Mesodermal cell (in vitro differentiated cells): ENCODE results near the gene S100A1.

Experiments used
- H3K27ac ChIP-seq: 2 replicates; pipeline ENCODE4 v1.7.0; 2013; ENCODE audit warnings: mild to moderate bottlenecking, low read depth, low read length, moderate library complexity; ENCODE audit not compliant: severe bottlenecking
- H3K36me3 ChIP-seq: 2 replicates; pipeline ENCODE4 v1.7.1; 2013; ENCODE audit warnings: mild to moderate bottlenecking, low read length, moderate library complexity; ENCODE audit not compliant: control insufficient read depth, insufficient read depth
- H3K4me1 ChIP-seq: one replicate; pipeline ENCODE4 v1.7.1; 2013; ENCODE audit warnings: mild to moderate bottlenecking, low read length; ENCODE audit not compliant: insufficient read depth, control insufficient read depth, poor library complexity, severe bottlenecking
- H3K4me3 ChIP-seq: 2 replicates; pipeline ENCODE4 v1.7.0; 2013; ENCODE audit warnings: low read length, control low read depth, mild to moderate bottlenecking; ENCODE audit not compliant: insufficient read depth, poor library complexity, severe bottlenecking; ENCODE audit errors: extremely low read depth
- H3K9me3 ChIP-seq: 2 replicates; pipeline ENCODE4 v1.7.1; 2013; ENCODE audit warnings: mild to moderate bottlenecking, low read length, moderate library complexity; ENCODE audit not compliant: control insufficient read depth
- WGBS, 2 experiments: methylation state at CpG; one replicate each; pipeline ENCODE4 v1.1.5; 2013; ENCODE audit warnings: missing lambda C conversion rate in 2 of 2; ENCODE audit not compliant: insufficient coverage in 2 of 2; 5-methylcytosine and 5-hydroxymethylcytosine counted together

S100A1 gene

GRCh38 chr1:153616917-153617311 lies 11.3 kb upstream of the S100A1 start:
- Histone ChIP-seq H3K27ac (no peak overlapping the region), H3K36me3 (peaks cover 36% of the 10 kb centered on the region), H3K4me1 (peaks cover 8% of the 10 kb centered on the region), H3K4me3 (no peak overlapping the region), H3K9me3 (no peaks in the 10 kb centered on the region)
- WGBS, 2 experiments = 88 to 100% methylated on average over 2 to 3 of the region's 5 CpGs

- Histone ChIP-seq H3K27ac (no peak overlapping the region), H3K36me3 (peaks cover 43% of the 10 kb centered on the region), H3K4me1 (peaks cover under 1% of the 10 kb centered on the region), H3K4me3 (no peak overlapping the region), H3K9me3 (no peaks in the 10 kb centered on the region)
- 90 to 95% methylated on average over 2 to 4 of the region's 6 CpGs for WGBS, 2 experiments
Observed at GRCh38 chr1:153617663-153618062, 10.6 kb upstream of the S100A1 start.

GRCh38 chr1:153619171-153619570 lies 9.1 kb upstream of the S100A1 start:
- no peaks in the 10 kb centered on the region for H3K9me3 ChIP-seq
- peaks cover 12% of the 10 kb centered on the region for H3K4me1 ChIP-seq
- no peak overlapping the region for H3K27ac ChIP-seq
- WGBS, 2 experiments = 98 to 100% methylated on average over 4 of the region's 6 CpGs
- peaks cover 58% of the 10 kb centered on the region for H3K36me3 ChIP-seq
- H3K4me3 ChIP-seq = no peak overlapping the region

- no peak overlapping the region for H3K27ac ChIP-seq
- 66% methylated on average over 6 to 7 of the region's 7 CpGs for WGBS, 2 experiments
- peaks cover 36% of the 10 kb centered on the region for H3K4me1 ChIP-seq
- H3K4me3 ChIP-seq = no peak overlapping the region
- peaks cover 78% of the 10 kb centered on the region for H3K36me3 ChIP-seq
- H3K9me3 ChIP-seq = no peaks in the 10 kb centered on the region
Observed at GRCh38 chr1:153623101-153623500, 5.1 kb upstream of the S100A1 start.

GRCh38 chr1:153624965-153625611 lies 3.1 kb upstream of the S100A1 start:
- H3K27ac ChIP-seq = no peak overlapping the region
- peak overlapping the region; percentile 53 for H3K4me3 ChIP-seq
- 88 to 100% methylated on average over 9 to 10 of the region's 10 CpGs for WGBS, 2 experiments
- H3K4me1 ChIP-seq = peaks cover 36% of the 10 kb centered on the region
- no peaks in the 10 kb centered on the region for H3K9me3 ChIP-seq
- H3K36me3 ChIP-seq = peaks cover 59% of the 10 kb centered on the region

- H3K4me3 ChIP-seq = peak overlapping the region; percentile 53
- WGBS, 2 experiments = 70 to 71% methylated on average over 3 of the region's 3 CpGs
- H3K4me1 ChIP-seq = peaks cover 41% of the 10 kb centered on the region
- peak overlapping the region; percentile 97 for H3K27ac ChIP-seq
- H3K36me3 ChIP-seq = peaks cover 47% of the 10 kb centered on the region
- H3K9me3 ChIP-seq = no peaks in the 10 kb centered on the region
Observed at GRCh38 chr1:153626477-153626903, 1.7 kb upstream of the S100A1 start.

GRCh38 chr1:153626904-153627714 lies 1.1 kb upstream of the S100A1 start, which contains the start of gene S100A13:
TSS of gene S100A13 (minus strand) at chr1:153627505. CDS start at chr1:153626472, 1,033 bp downstream.
- no peaks in the 10 kb centered on the region for H3K9me3 ChIP-seq
- H3K4me1 ChIP-seq = peaks cover 41% of the 10 kb centered on the region
- peak within 1 kb of the TSS; percentile 97 for H3K27ac ChIP-seq
- H3K36me3 ChIP-seq = peaks cover 41% of the 10 kb centered on the region
- 4 to 6% methylated on average over 16 to 21 of the region's 28 CpGs for WGBS, 2 experiments
- H3K4me3 ChIP-seq = peak within 1 kb of the TSS; percentile 53

GRCh38 chr1:153628638-153629342 lies 556 bp downstream of the S100A1 start:
- H3K27ac ChIP-seq = no peak overlapping the region

GRCh38 chr1:153629343-153629665 lies 1.1 kb downstream of the S100A1 start:
- H3K27ac ChIP-seq = no peak overlapping the region
- WGBS, 2 experiments = 79 to 88% methylated on average over 3 to 4 of the region's 5 CpGs
- H3K4me1 ChIP-seq = peaks cover 28% of the 10 kb centered on the region
- H3K4me3 ChIP-seq = no peak overlapping the region
- H3K36me3 ChIP-seq = peaks cover 19% of the 10 kb centered on the region
- H3K9me3 ChIP-seq = no peaks in the 10 kb centered on the region

More at GRCh38 chr1:153628638-153629342, 556 bp downstream of the S100A1 start:
- no peak overlapping the region for H3K4me3 ChIP-seq
- no peaks in the 10 kb centered on the region for H3K9me3 ChIP-seq
- peaks cover 33% of the 10 kb centered on the region for H3K4me1 ChIP-seq
- 88 to 95% methylated on average over 3 to 5 of the region's 6 CpGs for WGBS, 2 experiments
- peaks cover 24% of the 10 kb centered on the region for H3K36me3 ChIP-seq

- Histone ChIP-seq H3K9me3 (no peaks in the 10 kb centered on the region), H3K4me1 (peaks cover 21% of the 10 kb centered on the region), H3K36me3 (peaks cover 14% of the 10 kb centered on the region), H3K4me3 (no peak overlapping the region), H3K27ac (no peak overlapping the region)
- WGBS, 2 experiments = no CpG with 5 or more reads among the region's 1 CpG
Observed at GRCh38 chr1:153629971-153630370, 1.7 kb downstream of the S100A1 start.
